Inflammatory macrophage treated with lipopolysaccharide for 1 hour (primary cell): ENCODE data around the gene MAN1C1.
"Not testable (repeated sequence)": the region's sequence is repeated elsewhere in the genome, so short reads cannot be mapped to it uniquely, and the experiment has no call there.

ENCODE experiments used
- DNase-seq, 2 donors: peaks; one replicate each; pipeline ENCODE4 v3.0.0-alpha.2; 2020 to 2022

The MAN1C1 gene

GRCh38 chr1:25683731-25684130, 67.1 kb downstream of the MAN1C1 start:
- DNase-seq, result no peak

- DNase-seq, result no peak
Measured at GRCh38 chr1:25684216-25684965, 67.8 kb downstream of the MAN1C1 start.

GRCh38 chr1:25685211-25685750, 68.7 kb downstream of the MAN1C1 start:
- DNase-seq, result no peak

- DNase-seq, result no peak
Measured at GRCh38 chr1:25685938-25686665, 69.5 kb downstream of the MAN1C1 start.

- DNase-seq, result no peak
Measured at GRCh38 chr1:25687221-25688017, 70.8 kb downstream of the MAN1C1 start.

- no peak for DNase-seq
Measured at GRCh38 chr1:25688390-25689119, 72.0 kb downstream of the MAN1C1 start.

GRCh38 chr1:25689686-25690381, 73.2 kb downstream of the MAN1C1 start:
- no peak for DNase-seq

- DNase-seq, result no peak
Measured at GRCh38 chr1:25690396-25690956, 73.9 kb downstream of the MAN1C1 start.

- DNase-seq, result no peak
Measured at GRCh38 chr1:25691211-25691610, 74.6 kb downstream of the MAN1C1 start.

GRCh38 chr1:25692560-25692959, 76.0 kb downstream of the MAN1C1 start:
- DNase-seq, result no peak

- no peak for DNase-seq
Measured at GRCh38 chr1:25694167-25695007, 77.8 kb downstream of the MAN1C1 start.

- DNase-seq, result peak in 1 of 2 donors; percentile 38
Measured at GRCh38 chr1:25695090-25695770, 78.6 kb downstream of the MAN1C1 start.

GRCh38 chr1:25695771-25696311, 79.2 kb downstream of the MAN1C1 start:
- peak in 1 of 2 donors; percentile 46 for DNase-seq

- not testable (repeated sequence) for DNase-seq
Measured at GRCh38 chr1:25696643-25697042, 80.1 kb downstream of the MAN1C1 start.

GRCh38 chr1:25697435-25698217, 81.0 kb downstream of the MAN1C1 start:
- no peak for DNase-seq

- DNase-seq, result no peak
Measured at GRCh38 chr1:25698252-25698651, 81.7 kb downstream of the MAN1C1 start.

GRCh38 chr1:25699059-25699458, 82.5 kb downstream of the MAN1C1 start:
- DNase-seq, result not testable (repeated sequence)

GRCh38 chr1:25699500-25700143, 83.0 kb downstream of the MAN1C1 start:
- DNase-seq, result peak in 1 of 2 donors; percentile 20
